Keratinocyte (primary cell): ENCODE data around the gene USP35. TPM values are rescaled to one million over a fixed set of nuclear protein-coding genes. Genes with fewer than 3 reads are reported as not detected.

ENCODE experiments used
- DNase-seq: peaks from one replicate; pipeline ENCODE4 v3.0.0-alpha.2; 2011; ENCODE audit warnings: low read depth, missing footprints, low spot score
- FAIRE-seq: peaks from 2 replicates; lab custom pipeline; 2011; peaks lifted over from hg19 to GRCh38; lab: Jason Lieb, UNC
- H2AFZ ChIP-seq: 2 replicates; pipeline ENCODE4 v1.6.0; 2012; ENCODE audit warnings: low read length, control low read depth, inconsistent platforms; ENCODE audit not compliant: control insufficient read depth
- H3K27ac ChIP-seq: 2 replicates; pipeline ENCODE4 v1.5.1; 2011; ENCODE audit warnings: low read length; ENCODE audit not compliant: control insufficient read depth, insufficient read depth
- H3K27me3 ChIP-seq: 3 replicates; pipeline ENCODE4 v1.6.0; 2011; ENCODE audit warnings: low read length; ENCODE audit not compliant: control insufficient read depth, insufficient read depth; ENCODE audit errors: extremely low read depth
- H3K36me3 ChIP-seq, 2 experiments: 2 replicates in 1 of 2; 3 replicates in 1 of 2; pipeline ENCODE4 v1.5.1; 2011; ENCODE audit warnings: low read length in 2 of 2, mild to moderate bottlenecking in 1 of 2; ENCODE audit not compliant: control insufficient read depth in 2 of 2, insufficient read depth in 2 of 2; ENCODE audit errors: extremely low read depth in 1 of 2
- H3K4me1 ChIP-seq: 3 replicates; pipeline ENCODE4 v1.5.1; 2011; ENCODE audit warnings: low read length; ENCODE audit not compliant: control insufficient read depth, insufficient read depth; ENCODE audit errors: extremely low read depth
- H3K4me2 ChIP-seq: 3 replicates; pipeline ENCODE4 v1.6.0; 2011; ENCODE audit warnings: low read depth, low read length; ENCODE audit not compliant: control insufficient read depth, insufficient read depth; ENCODE audit errors: extremely low read depth
- H3K4me3 ChIP-seq, 3 experiments: fragments of 200-600 bp in 1 of 3; sonication (generic) in 1 of 3; 2 replicates in 2 of 3; 3 replicates in 1 of 3; pipeline ENCODE4 v1.5.1; 2011 to 2016; ENCODE audit warnings: low read length in 3 of 3, mild to moderate bottlenecking in 3 of 3, control low read depth in 2 of 3, inconsistent platforms in 1 of 3, low read depth in 1 of 3, mixed read lengths in 1 of 3, mixed run types in 1 of 3, moderate library complexity in 1 of 3; ENCODE audit not compliant: control insufficient read depth in 2 of 3, insufficient read depth in 2 of 3; ENCODE audit errors: extremely low read depth in 1 of 3
- H3K79me2 ChIP-seq: 2 replicates; pipeline ENCODE4 v1.6.0; 2012; ENCODE audit warnings: low read length; ENCODE audit not compliant: control insufficient read depth, insufficient read depth
- H3K9ac ChIP-seq: 3 replicates; pipeline ENCODE4 v1.6.0; 2011; ENCODE audit warnings: low read length; ENCODE audit not compliant: control insufficient read depth, insufficient read depth; ENCODE audit errors: extremely low read depth
- H3K9me1 ChIP-seq: 3 replicates; pipeline ENCODE4 v1.6.0; 2011; ENCODE audit warnings: low read length; ENCODE audit not compliant: control insufficient read depth, insufficient read depth; ENCODE audit errors: extremely low read depth
- H3K9me3 ChIP-seq: 2 replicates; pipeline ENCODE4 v1.5.1; 2012; ENCODE audit warnings: low read depth, low read length; ENCODE audit not compliant: control insufficient read depth
- H4K20me1 ChIP-seq: 3 replicates; pipeline ENCODE4 v1.6.0; 2011; ENCODE audit warnings: low read length; ENCODE audit not compliant: control insufficient read depth, insufficient read depth; ENCODE audit errors: extremely low read depth
- EZH2 ChIP-seq: IDR thresholded peaks from one replicate; pipeline ENCODE4 v1.6.1; 2012; ENCODE audit warnings: inconsistent platforms, mild to moderate bottlenecking, low read length, moderate library complexity
- dilution Hi-C: fragments of 300-500 bp; cut with MboI; formaldehyde crosslinking; loops from one replicate; pipeline ENCODE4 v1.7.0; 2020; ENCODE audit warnings: low sequenced_read_pairs; ENCODE audit not compliant: extremely low pct_ligation_motif_present
- polyA plus RNA-seq, 5 experiments: library from polyadenylated mRNA; depleted of rRNA in 3 of 5; stranded (reverse) in 3 of 5; stranded (forward) in 1 of 5; unstranded in 1 of 5; fragments of >200 nt; gene quantifications; 1 replicate in 1 of 5; 2 replicates in 3 of 5; 3 replicates in 1 of 5; pipeline versions ENCODE4 v1.2.1 to v1.2.3, GENCODE V29; 2011 to 2012; ENCODE audit warnings: missing spikeins in 2 of 5, low read depth in 1 of 5, low replicate concordance in 1 of 5
- TF ChIP-seq, protein P1 (sequence below), 3 experiments: IDR thresholded peaks in 1 of 3; conservative IDR thresholded peaks in 1 of 3; optimal IDR thresholded peaks in 1 of 3; 2 replicates in 2 of 3; 3 replicates in 1 of 3; pipeline versions ENCODE3 to v1.5.1; 2011; ENCODE audit warnings: low read length in 3 of 3, mild to moderate bottlenecking in 3 of 3, moderate library complexity in 2 of 3, control low read depth in 1 of 3, inconsistent platforms in 1 of 3; ENCODE audit not compliant: insufficient read depth in 2 of 3; ENCODE audit errors: extremely low read depth in 1 of 3

USP35 gene
- polyA plus RNA-seq, 1 donor (not counting 4 experiments of a cell fraction or from before 2014, with no cell fraction given), result 5.0 TPM

DNA sequence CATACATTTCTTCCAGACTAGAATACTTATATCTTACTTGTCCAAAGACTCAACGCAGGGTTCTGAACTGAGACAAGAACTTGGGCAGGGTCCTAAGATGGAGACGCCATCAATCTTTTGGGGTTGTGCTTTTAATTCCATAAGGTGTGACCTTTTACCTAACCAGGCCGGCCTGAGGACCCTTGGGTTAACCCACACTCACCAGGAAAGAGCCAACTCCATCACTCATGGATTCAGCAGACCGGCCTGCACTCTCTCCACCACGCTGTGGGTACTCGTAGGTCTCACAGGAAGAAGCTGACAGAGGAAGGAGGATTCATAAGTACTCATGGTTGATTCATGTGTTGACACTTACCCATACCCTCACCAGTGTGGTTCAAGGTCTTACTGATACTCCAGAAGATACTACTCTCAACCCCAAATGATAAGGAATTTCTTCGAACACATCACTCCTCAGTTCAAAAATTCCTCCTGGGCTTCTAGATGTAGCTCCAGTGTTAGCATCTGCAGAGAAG is 36.2 kb downstream of the USP35 start:
- Histone ChIP-seq H3K36me3 (peaks cover 0 to 2% of the 10 kb centered on the region in 2 experiments), H3K27ac (no peak overlapping the region), H2AFZ (no peak overlapping the region), H4K20me1 (no peaks in the 10 kb centered on the region), H3K9me3 (no peaks in the 10 kb centered on the region), H3K4me2 (no peak overlapping the region), H3K79me2 (no peaks in the 10 kb centered on the region), H3K9ac (no peak overlapping the region), H3K4me1 (no peaks in the 10 kb centered on the region), H3K9me1 (no peaks in the 10 kb centered on the region), H3K27me3 (no peaks in the 10 kb centered on the region), H3K4me3 (no peak overlapping the region)
- no peak for FAIRE-seq
- no peak for DNase-seq
- TF ChIP-seq, protein P1, sequence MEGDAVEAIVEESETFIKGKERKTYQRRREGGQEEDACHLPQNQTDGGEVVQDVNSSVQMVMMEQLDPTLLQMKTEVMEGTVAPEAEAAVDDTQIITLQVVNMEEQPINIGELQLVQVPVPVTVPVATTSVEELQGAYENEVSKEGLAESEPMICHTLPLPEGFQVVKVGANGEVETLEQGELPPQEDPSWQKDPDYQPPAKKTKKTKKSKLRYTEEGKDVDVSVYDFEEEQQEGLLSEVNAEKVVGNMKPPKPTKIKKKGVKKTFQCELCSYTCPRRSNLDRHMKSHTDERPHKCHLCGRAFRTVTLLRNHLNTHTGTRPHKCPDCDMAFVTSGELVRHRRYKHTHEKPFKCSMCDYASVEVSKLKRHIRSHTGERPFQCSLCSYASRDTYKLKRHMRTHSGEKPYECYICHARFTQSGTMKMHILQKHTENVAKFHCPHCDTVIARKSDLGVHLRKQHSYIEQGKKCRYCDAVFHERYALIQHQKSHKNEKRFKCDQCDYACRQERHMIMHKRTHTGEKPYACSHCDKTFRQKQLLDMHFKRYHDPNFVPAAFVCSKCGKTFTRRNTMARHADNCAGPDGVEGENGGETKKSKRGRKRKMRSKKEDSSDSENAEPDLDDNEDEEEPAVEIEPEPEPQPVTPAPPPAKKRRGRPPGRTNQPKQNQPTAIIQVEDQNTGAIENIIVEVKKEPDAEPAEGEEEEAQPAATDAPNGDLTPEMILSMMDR (optimal IDR thresholded peaks at IDR 0.05 in 1 of 3, IDR thresholded peaks at IDR 0.05 in 1 of 3, conservative IDR thresholded peaks at IDR 0.05 in 1 of 3; ENCODE audit: extremely low read depth in 1 of 3, insufficient read depth in 2 of 3, low read length in 3 of 3), result no peak
- TF ChIP-seq EZH2, result no peak
- dilution Hi-C loops, result no loop called here

DNA sequence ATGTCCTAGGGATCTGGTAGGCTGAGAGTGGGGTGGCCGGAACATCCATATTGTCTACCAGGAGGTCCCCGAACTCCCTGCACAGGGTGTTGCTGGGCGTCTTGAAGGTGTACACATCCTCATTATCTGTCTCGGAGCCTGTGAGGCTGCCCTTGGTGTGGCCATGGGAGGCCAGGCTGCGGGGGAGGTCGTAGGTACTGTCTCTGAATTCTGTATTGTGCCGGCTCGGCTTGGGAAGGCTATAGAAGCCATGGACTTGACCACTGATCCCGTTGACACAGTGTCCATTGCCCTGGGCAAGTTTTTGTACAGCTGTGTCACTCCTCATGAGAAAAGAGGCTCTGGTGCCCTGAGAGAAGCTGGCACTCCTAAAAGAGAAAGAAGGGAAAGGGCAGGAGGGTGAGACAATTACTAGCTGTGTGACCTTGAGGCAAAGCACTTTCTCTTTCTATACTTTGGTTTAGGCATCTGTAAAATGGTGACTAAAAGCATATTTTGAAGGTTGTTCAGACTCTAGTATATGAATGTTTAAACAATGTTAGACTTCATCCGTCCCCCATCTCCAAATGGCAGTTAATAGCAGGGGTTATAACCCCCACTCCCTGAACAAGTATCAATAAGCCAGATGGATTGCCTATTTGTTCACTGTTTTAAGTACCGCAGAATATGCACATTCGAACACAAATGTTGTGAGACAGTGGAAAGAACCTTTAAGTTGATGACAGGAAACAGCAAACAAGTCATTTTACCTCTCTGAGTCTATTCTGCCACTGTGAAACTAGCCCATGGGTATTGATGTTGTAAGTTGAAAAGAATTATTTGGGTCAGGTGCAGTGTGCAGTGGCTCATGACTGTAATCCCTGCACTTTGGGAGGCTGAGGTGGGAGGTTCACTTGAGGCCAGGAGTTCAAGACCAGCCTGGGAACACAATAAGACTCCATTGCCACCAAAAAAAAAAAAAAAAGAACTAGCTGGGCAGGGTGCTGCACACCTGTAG is 38.3 kb downstream of the USP35 start:
- Histone ChIP-seq H3K4me3 (no peak overlapping the region), H3K9me1 (no peaks in the 10 kb centered on the region), H3K27me3 (no peaks in the 10 kb centered on the region), H3K9me3 (no peaks in the 10 kb centered on the region), H4K20me1 (no peaks in the 10 kb centered on the region), H3K4me2 (no peak overlapping the region), H3K27ac (no peak overlapping the region), H3K4me1 (no peaks in the 10 kb centered on the region), H3K9ac (no peak overlapping the region), H3K36me3 (no peaks in the 10 kb centered on the region), H3K79me2 (no peaks in the 10 kb centered on the region), H2AFZ (no peak overlapping the region)
- DNase-seq, result no peak
- dilution Hi-C loops, result no loop called here
- FAIRE-seq, result no peak
- TF ChIP-seq, protein P1 (optimal IDR thresholded peaks at IDR 0.05 in 1 of 3, IDR thresholded peaks at IDR 0.05 in 1 of 3, conservative IDR thresholded peaks at IDR 0.05 in 1 of 3; ENCODE audit: extremely low read depth in 1 of 3, insufficient read depth in 2 of 3, low read length in 3 of 3), result no peak
- no peak for TF ChIP-seq EZH2
